ENCODE results near the gene PLPP4.
A peak's percentile ranks its signal among the peaks of the same experiment; 100 is the strongest.

The PLPP4 gene

GRCh38 chr10:120456626-120457430 is at the start of gene PLPP4:
TSS of gene PLPP4 (plus strand) at chr10:120457227. CDS start at chr10:120457306, 79 bp downstream.
- peak; percentile 70 for DNase-seq (ENCODE audit: low read depth)

- DNase-seq (ENCODE audit: low read depth), result no peak
Measured at GRCh38 chr10:120409816-120410215, 47.2 kb upstream of the PLPP4 start.

- DNase-seq (ENCODE audit: low read depth), result peak; percentile 63
Measured at GRCh38 chr10:120414946-120415345, 42.1 kb upstream of the PLPP4 start.

GRCh38 chr10:120415709-120416330 is 41.2 kb upstream of the PLPP4 start:
- DNase-seq (ENCODE audit: low read depth), result peak; percentile 91

GRCh38 chr10:120420421-120420820 is 36.6 kb upstream of the PLPP4 start:
- no peak for DNase-seq (ENCODE audit: low read depth)

- no peak for DNase-seq (ENCODE audit: low read depth)
Measured at GRCh38 chr10:120421250-120421649, 35.8 kb upstream of the PLPP4 start.

GRCh38 chr10:120422457-120422856 is 34.6 kb upstream of the PLPP4 start:
- DNase-seq (ENCODE audit: low read depth), result peak; percentile 91

GRCh38 chr10:120423431-120424197 is 33.4 kb upstream of the PLPP4 start:
- peak; percentile 68 for DNase-seq (ENCODE audit: low read depth)

GRCh38 chr10:120424198-120424464 is 32.9 kb upstream of the PLPP4 start:
- peak; percentile 32 for DNase-seq (ENCODE audit: low read depth)

- peak; percentile 72 for DNase-seq (ENCODE audit: low read depth)
Measured at GRCh38 chr10:120426306-120426705, 30.7 kb upstream of the PLPP4 start.

GRCh38 chr10:120428754-120429153 is 28.3 kb upstream of the PLPP4 start:
- no peak for DNase-seq (ENCODE audit: low read depth)

- no peak for DNase-seq (ENCODE audit: low read depth)
Measured at GRCh38 chr10:120429395-120429794, 27.6 kb upstream of the PLPP4 start.

- DNase-seq (ENCODE audit: low read depth), result no peak
Measured at GRCh38 chr10:120431251-120431651, 25.8 kb upstream of the PLPP4 start.

- DNase-seq (ENCODE audit: low read depth), result no peak
Measured at GRCh38 chr10:120432209-120432608, 24.8 kb upstream of the PLPP4 start.

GRCh38 chr10:120433141-120433540 is 23.9 kb upstream of the PLPP4 start:
- no peak for DNase-seq (ENCODE audit: low read depth)

GRCh38 chr10:120436439-120437112 is 20.5 kb upstream of the PLPP4 start:
- DNase-seq (ENCODE audit: low read depth), result no peak

GRCh38 chr10:120437541-120437940 is 19.5 kb upstream of the PLPP4 start:
- peak; percentile 66 for DNase-seq (ENCODE audit: low read depth)

GRCh38 chr10:120451968-120452367 is 5.1 kb upstream of the PLPP4 start:
- DNase-seq (ENCODE audit: low read depth), result no peak

GRCh38 chr10:120453319-120453718 is 3.7 kb upstream of the PLPP4 start:
- no peak for DNase-seq (ENCODE audit: low read depth)

GRCh38 chr10:120453886-120454285 is 3.1 kb upstream of the PLPP4 start:
- DNase-seq (ENCODE audit: low read depth), result no peak

- DNase-seq (ENCODE audit: low read depth), result no peak
Measured at GRCh38 chr10:120455004-120455403, 2.0 kb upstream of the PLPP4 start.

- no peak for DNase-seq (ENCODE audit: low read depth)
Measured at GRCh38 chr10:120455606-120456005, 1.4 kb upstream of the PLPP4 start.

Data from amniotic epithelial cell (primary cell).